Central memory CD4-positive, alpha-beta T cell (primary cell): ENCODE results near the gene DAGLA.

Source experiments
- DNase-seq: peaks from one replicate; pipeline ENCODE4 v3.0.0; 2022

Gene DAGLA

GRCh38 chr11:61712846-61713245 is 32.7 kb downstream of the DAGLA start:
- no peak for DNase-seq

GRCh38 chr11:61713464-61713863 is 33.3 kb downstream of the DAGLA start:
- DNase-seq: no peak

GRCh38 chr11:61713906-61714305 is 33.7 kb downstream of the DAGLA start:
- DNase-seq: no peak

DNA sequence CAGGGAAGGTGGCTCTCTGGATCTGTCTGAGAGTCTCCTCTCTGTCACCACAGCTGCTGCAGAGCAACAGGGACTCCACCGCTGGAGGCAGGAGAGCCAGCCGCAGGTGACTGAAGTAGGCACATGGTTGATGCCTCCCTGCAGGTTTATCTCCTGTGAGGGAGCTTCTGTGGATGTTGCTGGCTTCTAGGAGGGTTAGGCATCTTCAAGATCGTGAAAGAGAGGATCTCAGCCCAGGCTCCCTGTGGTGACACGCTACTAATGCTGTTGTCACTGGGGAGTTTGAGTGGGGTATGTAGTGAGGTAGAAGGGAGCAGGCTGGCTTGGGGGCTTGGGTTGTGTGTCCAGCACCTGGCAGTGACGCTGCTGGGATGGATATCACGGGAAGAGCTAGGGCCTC is 34.1 kb downstream of the DAGLA start:
- no peak for DNase-seq

- DNase-seq: no peak
Measured at GRCh38 chr11:61714916-61715315, 34.7 kb downstream of the DAGLA start.

- DNase-seq: no peak
Measured at GRCh38 chr11:61715867-61716266, 35.7 kb downstream of the DAGLA start.

DNA sequence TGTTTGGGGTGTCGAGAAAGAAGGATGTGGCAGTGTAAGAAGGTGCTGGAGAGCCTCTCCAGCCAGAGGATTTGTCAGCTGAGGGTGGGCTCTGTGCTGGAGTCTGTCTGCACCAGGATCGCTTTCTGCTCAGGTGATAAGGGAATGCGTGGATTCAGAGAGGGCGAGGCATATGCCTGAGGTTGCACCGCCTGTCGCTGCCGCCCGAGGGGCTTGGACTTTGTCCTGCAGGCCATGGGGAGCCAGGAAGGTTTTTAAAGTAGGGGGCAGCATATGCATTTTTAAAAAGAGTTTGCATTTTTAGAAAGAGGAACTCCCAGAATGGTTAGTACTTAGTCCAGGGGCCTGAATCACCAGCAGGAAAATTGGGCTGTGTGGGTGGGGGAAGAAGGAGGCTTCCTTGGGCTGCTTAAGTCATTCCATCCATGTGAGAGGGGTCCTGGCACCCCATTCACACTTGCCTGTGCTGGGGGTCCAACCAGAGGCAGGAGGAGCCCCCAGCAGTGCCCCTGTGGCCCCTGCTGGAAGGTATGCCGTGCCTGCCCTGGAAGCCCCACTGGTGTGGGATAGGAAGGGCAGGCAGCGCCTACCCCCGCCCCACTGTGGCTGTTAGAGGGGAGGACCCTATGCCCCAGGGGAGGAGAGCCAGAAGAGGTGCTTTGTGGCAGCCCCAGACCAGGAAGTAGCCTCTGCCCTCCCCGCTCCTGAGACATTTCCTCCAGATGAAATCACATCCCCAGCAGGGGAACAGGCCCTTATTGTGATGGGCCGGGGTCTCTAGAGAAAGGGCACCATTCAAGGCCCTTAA is 36.5 kb downstream of the DAGLA start:
- no peak for DNase-seq

DNA sequence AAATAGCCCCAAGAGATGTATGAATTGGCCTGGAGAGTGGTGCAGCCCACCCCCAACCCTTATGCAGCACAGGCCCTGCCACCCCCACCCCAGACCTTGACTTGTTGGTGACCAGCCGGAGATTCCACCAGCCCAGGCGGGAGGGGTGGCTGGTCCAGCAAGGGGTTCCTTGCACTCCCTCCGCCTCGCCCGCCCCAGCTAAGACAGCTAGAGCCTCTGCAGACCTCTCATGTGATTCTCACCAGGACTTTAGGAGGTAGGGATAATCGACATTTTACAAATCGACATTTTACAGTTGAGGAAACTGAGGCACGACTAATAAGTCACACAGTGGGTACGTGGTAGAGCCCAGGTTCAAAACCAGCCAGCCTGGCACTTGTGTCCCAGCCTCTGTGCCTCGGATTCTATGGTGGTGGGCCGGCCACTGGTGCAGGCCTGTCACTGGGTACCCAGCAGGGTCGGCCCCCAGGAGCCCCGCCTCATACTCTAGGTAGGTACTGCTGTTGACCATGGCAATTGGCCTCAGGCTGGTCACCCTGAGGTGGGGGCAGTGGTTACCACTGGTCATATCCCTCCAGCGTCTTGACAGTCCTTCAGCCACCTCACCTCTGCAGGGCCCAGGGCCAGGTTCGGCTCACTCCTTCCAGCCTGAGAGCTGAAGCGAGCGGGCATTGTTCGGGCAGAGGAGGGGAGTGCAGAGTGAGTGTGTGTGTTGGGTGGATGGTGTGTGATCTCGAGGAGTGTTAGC is 37.3 kb downstream of the DAGLA start:
- DNase-seq: no peak

GRCh38 chr11:61718046-61718531 is 37.9 kb downstream of the DAGLA start:
- DNase-seq: no peak

DNA sequence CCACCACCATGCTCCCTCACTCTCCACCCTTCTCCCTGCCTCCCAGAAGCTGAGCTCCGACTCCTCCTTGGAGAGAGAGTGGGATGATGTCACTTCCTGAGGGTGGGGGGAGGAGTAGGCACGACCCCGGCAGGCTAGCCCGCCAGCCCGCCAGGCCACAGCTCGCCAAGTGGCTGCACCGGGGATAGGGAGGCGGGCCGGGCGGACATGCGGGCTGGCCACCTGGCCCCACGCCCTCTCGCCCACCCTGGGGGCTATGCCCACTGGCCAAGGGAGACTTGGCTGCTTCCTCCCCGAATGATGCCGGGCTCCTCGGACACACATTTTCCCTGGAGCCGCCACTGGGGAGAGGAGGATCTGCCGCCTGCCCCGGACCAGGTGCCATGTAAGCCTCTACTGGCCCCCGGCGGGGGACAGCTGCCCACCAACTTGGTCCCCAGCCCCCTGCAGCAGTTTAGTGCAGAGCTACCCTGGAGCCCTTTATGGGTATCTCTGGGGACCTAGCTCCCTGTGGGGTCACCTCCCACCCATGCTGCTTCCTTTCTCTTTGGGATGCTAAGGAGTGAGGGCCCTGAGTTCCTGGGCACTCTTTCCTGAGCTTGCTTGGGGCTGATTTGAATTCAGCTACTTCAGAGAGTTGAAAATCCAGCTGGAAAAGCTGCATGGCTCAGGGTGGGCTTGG is 38.6 kb downstream of the DAGLA start:
- DNase-seq: no peak

DNA sequence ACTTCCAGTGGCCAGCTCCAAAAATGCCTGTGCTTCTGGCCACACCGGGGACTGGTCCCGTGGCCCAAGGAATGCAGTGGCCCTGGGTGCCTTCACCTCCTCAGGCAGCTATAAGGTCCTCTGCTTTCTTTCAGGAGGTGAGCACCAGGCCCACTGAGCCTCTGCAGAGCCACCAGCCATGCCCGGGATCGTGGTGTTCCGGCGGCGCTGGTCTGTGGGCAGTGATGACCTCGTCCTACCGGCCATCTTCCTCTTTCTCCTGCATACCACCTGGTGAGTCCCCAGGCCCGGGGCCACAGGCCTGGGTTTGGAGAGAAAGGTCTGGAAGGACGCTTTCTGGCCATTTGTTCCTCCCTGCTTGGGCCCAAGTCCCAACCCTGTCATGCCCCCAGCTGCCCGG is 39.8 kb downstream of the DAGLA start:
- no peak for DNase-seq

GRCh38 chr11:61720597-61720996 is 40.4 kb downstream of the DAGLA start:
- DNase-seq: no peak

DNA sequence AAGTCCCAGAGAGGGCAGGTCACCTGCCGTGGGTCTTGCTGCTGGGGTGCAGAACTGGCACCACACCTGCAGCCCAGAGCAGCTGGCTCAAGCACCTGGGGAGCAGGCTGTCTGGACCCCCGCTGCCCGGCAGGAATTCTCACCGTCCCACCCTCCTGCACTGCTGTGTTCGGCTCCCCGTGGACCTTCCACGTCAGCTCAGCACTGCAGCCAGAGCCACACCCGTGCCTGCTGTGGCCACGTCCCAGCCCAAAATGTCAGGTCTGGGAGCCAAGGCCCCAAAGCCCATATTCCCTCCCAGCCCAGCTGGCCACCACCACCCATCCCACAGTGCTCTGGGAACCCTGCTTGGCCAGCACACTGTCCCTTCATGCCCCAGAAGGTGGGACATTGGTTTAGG is 44.2 kb downstream of the DAGLA start:
- DNase-seq: no peak

DNA sequence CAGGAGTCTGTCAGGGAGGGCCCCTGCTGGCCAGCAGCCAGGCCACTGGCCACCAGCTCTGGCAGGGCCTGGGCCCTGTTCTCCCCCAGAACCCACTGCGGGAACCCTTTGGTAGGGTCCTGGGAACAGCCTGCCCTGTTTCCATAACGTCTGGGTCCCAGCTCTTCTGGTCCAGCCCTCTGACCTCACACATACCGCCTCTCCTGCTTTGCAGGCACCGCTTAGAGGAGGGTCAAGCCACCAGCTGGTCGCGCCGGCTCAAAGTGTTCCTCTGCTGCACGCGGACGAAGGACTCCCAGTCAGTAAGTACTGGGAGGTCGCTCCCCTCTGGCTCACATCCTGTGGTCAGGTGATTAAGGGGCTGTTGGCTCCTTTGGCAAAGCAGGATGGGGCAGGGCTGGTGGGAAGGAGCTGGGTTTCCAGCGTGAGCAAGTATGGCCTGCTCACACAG is 45.6 kb downstream of the DAGLA start:
- DNase-seq: no peak

DNA sequence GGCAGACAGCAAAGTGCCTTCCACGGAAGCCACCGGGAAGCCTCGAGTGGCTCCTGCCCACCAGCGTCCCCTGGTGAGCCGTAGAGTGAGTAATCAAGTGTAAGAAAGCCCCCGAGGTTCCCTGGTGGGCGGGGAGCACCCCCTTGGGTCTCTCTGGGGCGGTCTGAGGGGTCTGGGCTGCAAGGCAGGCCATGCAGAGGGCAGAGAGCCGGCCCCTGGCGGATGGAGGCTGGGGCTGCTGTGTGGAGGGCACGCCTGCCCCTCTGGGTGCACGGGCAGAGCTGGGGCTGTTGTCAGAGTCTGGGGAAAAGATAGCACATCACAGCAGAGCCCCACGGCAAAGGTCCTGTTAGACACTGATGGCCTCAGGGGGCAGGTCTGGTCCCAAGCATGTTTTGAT is 46.6 kb downstream of the DAGLA start:
- no peak for DNase-seq

- no peak for DNase-seq
Measured at GRCh38 chr11:61727401-61727811, 47.2 kb downstream of the DAGLA start.

- no peak for DNase-seq
Measured at GRCh38 chr11:61728066-61728939, 48.1 kb downstream of the DAGLA start.

DNA sequence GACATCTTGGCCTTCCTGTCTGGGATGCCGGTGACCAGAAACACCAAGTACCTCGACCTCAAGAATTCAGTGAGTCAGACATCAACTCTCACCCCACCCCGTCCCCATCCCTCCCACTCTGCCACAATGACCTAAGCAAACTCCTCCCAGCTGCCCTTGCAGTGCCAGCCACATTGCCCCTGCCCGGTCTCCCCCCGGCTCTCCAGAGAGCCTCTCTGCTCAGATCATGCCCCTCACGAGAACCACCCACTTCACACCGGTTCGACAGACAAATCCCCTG is 48.7 kb downstream of the DAGLA start:
- no peak for DNase-seq

DNA sequence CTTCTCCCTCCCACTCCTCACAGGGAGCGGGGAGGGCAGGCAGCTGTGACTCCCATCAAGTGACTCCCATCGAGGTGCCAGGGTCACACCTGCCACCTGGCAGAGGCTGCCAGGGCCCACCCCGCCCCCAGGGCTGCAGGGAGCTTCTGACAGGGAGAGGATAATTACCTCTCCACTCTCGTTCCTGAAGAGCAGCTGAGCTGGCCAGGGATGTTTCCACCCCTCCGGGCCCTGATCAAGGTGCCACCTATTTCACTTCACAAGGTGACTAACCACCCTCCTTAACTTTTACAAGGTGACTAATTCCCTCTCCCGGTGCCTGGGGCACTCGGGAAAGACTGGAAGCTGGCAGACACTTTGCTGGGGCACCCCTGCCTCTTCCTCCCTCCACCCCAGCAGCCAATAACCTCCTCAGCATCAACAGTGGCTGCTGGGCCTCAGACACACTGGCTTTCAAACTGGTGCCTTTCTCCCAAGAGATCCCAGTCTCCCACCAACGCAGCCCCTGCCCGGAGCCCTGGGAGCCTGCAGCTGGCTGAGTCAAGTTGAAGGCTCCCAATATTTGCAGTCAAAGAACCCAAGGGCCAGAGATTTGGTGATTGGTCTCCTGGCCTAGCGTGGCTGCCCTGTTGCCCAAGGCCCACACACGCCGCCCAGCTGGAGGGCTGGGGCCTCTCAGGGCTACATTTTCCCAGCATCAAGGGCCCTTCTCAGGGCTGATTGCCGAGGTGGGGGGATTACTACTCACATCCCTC is 50.2 kb downstream of the DAGLA start:
- DNase-seq: no peak

GRCh38 chr11:61731211-61731951 is 51.2 kb downstream of the DAGLA start:
- no peak for DNase-seq
